Measurements from ENCODE around the gene OSBPL8. TPM values are rescaled to one million over a fixed set of nuclear protein-coding genes. Genes with fewer than 3 reads are reported as not detected.
"Not testable (repeated sequence)": the region's sequence is repeated elsewhere in the genome, so short reads cannot be mapped to it uniquely, and the experiment has no call there.

The OSBPL8 gene
- total RNA-seq, 2 experiments from 2014 or later, result 119 to 130 TPM

DNA sequence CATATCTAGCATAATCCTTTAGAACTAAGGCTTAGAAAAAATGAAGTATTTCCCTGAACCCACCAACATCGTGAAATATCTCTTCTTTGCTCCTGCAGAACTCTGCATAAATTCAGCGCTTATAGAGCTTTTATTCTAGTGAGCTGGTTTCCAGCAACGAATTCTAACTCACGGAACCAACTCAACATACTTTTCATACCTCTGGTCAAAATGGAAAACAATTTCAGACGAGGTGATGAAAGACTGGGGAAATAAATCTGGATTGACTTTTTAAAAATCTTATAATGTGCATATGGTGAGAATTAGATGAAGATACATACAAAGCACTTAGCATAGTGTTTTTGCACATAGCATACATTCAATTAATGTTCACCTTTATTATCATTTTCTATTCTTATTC lies 148.8 kb downstream of the OSBPL8 start:
- POLR2A ChIA-PET, result no interaction called here
- no peaks in the 10 kb centered on the region for H3K9me3 Mint-ChIP-seq

DNA sequence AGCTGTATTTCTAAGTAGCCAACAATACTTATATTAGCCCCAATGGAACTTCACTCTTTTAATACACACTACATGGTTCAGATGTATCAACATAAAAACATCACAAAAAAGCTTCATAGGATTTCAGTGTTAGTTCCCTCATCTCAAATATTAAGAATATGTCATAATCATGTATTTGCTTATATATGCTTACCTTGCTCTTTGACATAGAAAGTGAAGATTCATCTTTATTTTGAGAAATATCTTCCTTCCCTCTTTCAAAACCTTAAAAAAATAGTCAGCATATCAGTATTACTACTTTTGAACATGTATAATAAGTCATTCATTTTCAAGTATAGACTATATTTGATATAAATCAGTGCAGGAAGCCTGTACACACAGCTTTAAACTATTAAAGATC lies 149.2 kb downstream of the OSBPL8 start:
- Mint-ChIP-seq H3K36me3 (ENCODE audit: low read depth) (peaks cover 5% of the 10 kb centered on the region), H3K27ac (no peak overlapping the region), H3K4me3 (no peak overlapping the region), H3K27me3 (no peaks in the 10 kb centered on the region), H3K4me1 (peaks cover 4% of the 10 kb centered on the region), H3K9me3 (no peaks in the 10 kb centered on the region)
- ChIA-PET CTCF (interaction anchor here (0.6 kb wide), 1 partner anchor 395 kb away, joined by 3 read pairs; no protein-coding TSS in a partner anchor), POLR2A (no interaction called here)
- DNase-seq, result no peak

More for the DNA sequence above, 148.8 kb downstream of the OSBPL8 start:
- Mint-ChIP-seq H3K36me3 (ENCODE audit: low read depth) (peaks cover 5% of the 10 kb centered on the region), H3K4me3 (no peak overlapping the region), H3K4me1 (peaks cover 4% of the 10 kb centered on the region), H3K27ac (no peak overlapping the region), H3K27me3 (no peaks in the 10 kb centered on the region)
- CTCF ChIA-PET, result interaction anchor here (0.6 kb wide), 1 partner anchor 395 kb away, joined by 3 read pairs; no protein-coding TSS in a partner anchor
- DNase-seq, result no peak

DNA sequence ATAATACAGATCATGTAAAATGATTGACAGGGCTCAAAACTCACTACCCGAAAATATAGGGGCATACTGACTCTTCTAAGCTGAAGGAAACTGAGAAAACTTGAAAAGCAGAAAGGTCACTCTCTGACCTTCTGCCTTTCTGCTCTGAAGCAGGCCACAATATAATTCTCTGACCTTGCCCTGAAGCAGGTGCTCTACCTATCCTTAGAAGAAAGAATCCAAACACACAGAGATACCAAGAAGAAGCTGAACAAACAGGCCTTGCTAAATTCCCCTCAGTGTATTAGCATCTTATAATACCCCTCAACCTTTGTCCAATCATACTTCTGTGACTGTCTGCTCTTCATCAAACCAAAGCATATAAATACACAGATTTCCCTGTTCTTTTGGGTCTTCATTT lies 150.5 kb downstream of the OSBPL8 start:
- DNase-seq, result no peak
- ChIA-PET CTCF (no interaction called here), POLR2A (no interaction called here)
- H3K4me1 Mint-ChIP-seq, result peaks cover 4% of the 10 kb centered on the region
- H3K36me3 Mint-ChIP-seq (ENCODE audit: low read depth), result peaks cover 5% of the 10 kb centered on the region
- no peaks in the 10 kb centered on the region for H3K9me3 Mint-ChIP-seq
- no peaks in the 10 kb centered on the region for H3K27me3 Mint-ChIP-seq
- no peak overlapping the region for H3K4me3 Mint-ChIP-seq
- no peak overlapping the region for H3K27ac Mint-ChIP-seq

DNA sequence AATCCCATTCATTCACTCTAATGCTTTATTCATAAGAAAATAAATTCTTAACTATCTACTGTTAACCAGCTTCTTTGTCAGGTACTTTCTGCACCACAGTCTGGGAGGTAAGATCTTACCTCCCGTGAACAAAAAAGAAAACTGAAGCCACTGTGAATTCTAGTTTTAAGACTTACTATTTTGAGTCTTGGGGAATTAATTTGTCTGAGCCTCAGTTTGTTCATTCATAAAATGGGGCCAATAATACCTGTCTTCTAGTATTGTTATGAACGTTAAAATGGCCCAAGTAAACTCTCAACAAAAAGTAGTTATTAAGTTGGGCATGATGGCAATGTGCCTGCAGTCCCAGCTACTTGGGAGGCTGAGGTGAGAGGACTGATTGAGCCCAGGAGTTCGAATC lies 151.9 kb downstream of the OSBPL8 start:
- DNase-seq, result no peak
- POLR2A ChIA-PET, result no interaction called here
- H3K27me3 Mint-ChIP-seq, result no peaks in the 10 kb centered on the region
- peaks cover 8% of the 10 kb centered on the region for H3K36me3 Mint-ChIP-seq (ENCODE audit: low read depth)
- CTCF ChIA-PET, result no interaction called here
- H3K4me3 Mint-ChIP-seq, result no peak overlapping the region
- no peak overlapping the region for H3K27ac Mint-ChIP-seq
- H3K4me1 Mint-ChIP-seq, result no peaks in the 10 kb centered on the region
- no peaks in the 10 kb centered on the region for H3K9me3 Mint-ChIP-seq

DNA sequence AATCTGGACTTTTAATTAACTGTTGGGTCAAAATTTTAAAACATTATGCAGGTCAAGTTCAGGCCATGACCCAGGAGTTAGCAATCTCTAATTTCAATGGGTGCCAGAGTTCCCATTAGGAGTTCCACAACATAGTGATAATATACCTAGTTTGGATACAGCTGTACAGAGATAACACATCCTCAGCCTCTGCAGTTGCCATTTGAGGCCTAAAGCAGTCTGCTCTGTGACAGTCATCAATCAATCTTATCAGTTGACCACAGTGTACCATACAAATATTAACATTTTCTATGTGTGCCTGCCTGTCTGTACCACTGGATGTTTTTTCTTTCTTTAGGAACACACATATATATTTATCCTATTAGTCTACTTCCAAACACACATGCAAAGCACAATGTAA lies 157.3 kb downstream of the OSBPL8 start:
- no peaks in the 10 kb centered on the region for H3K9me3 Mint-ChIP-seq
- H3K27me3 Mint-ChIP-seq, result no peaks in the 10 kb centered on the region
- no peak overlapping the region for H3K27ac Mint-ChIP-seq
- H3K36me3 Mint-ChIP-seq (ENCODE audit: low read depth), result peaks cover 20% of the 10 kb centered on the region
- POLR2A ChIA-PET, result no interaction called here
- H3K4me3 Mint-ChIP-seq, result no peak overlapping the region
- no peaks in the 10 kb centered on the region for H3K4me1 Mint-ChIP-seq
- CTCF ChIA-PET, result no interaction called here
- no peak for DNase-seq

DNA sequence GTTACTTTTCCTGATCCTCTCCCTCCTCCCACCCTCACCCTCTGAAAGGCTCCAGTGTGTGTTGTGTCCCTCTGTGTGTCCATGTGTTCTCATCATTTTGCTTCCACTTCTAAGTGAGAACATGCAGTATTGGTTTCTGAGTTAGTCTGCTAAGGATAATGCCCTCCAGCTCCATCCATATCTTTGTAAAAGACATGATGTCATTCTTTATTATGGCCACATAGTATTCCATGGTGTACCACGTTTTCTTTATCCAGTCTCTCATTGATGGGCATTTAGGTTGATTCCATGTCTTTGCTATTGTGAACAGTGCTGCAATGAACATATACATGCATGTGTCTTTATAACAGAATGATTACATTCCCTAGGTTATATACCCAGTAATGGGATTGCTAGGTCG lies 159.4 kb downstream of the OSBPL8 start:
- H3K36me3 Mint-ChIP-seq (ENCODE audit: low read depth), result peaks cover 24% of the 10 kb centered on the region
- DNase-seq, result no peak
- H3K4me1 Mint-ChIP-seq, result no peaks in the 10 kb centered on the region
- no peak overlapping the region for H3K27ac Mint-ChIP-seq
- no peak overlapping the region for H3K4me3 Mint-ChIP-seq
- H3K9me3 Mint-ChIP-seq, result no peaks in the 10 kb centered on the region
- POLR2A ChIA-PET, result no interaction called here
- no peaks in the 10 kb centered on the region for H3K27me3 Mint-ChIP-seq
- CTCF ChIA-PET, result no interaction called here

DNA sequence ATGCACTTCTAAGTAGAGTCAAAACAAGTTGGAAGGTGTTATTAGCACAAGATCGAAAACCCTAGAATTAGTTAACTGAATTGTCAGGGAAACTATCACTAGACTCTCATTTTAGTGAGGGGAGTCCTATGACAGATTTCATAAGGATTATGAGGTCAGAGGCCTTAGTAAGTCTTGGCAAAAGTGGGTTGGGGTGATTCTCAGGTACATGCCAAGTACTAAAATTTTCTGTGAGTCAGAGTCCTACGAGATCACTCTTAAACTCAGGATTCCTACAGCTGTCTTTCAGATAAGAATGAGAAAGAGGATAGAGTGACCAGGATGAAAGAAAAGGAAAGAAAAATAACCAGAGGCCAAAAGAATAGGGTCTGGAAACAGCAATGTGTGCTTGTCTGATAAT lies 160.5 kb downstream of the OSBPL8 start:
- Mint-ChIP-seq H3K4me1 (no peaks in the 10 kb centered on the region), H3K27ac (no peak overlapping the region), H3K36me3 (ENCODE audit: low read depth) (peaks cover 25% of the 10 kb centered on the region), H3K4me3 (no peak overlapping the region), H3K27me3 (no peaks in the 10 kb centered on the region), H3K9me3 (no peaks in the 10 kb centered on the region)
- POLR2A ChIA-PET, result no interaction called here
- CTCF ChIA-PET, result no interaction called here
- no peak for DNase-seq

DNA sequence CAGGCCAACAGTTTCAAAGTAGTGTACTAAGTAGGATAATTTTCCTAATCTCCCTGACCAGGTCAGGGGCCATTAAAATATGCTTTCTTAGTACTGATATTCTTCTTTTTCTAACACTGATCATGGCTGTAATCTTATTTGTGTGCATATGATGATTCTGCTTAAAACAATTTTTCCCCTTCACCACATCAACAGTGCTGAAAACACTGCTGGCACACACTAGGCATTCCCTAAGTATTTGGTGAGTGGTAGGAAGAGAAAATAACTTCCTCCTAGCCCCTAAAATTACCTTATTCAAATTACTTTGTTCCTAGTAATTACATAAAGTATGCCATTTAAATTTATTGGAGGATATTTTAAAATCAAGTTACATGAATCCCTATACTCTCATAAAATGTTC lies 161.5 kb downstream of the OSBPL8 start:
- Mint-ChIP-seq H3K4me1 (no peaks in the 10 kb centered on the region), H3K4me3 (no peak overlapping the region), H3K27me3 (no peaks in the 10 kb centered on the region), H3K27ac (no peak overlapping the region), H3K9me3 (no peaks in the 10 kb centered on the region), H3K36me3 (ENCODE audit: low read depth) (peaks cover 23% of the 10 kb centered on the region)
- no peak for DNase-seq
- POLR2A ChIA-PET, result no interaction called here
- CTCF ChIA-PET, result no interaction called here

DNA sequence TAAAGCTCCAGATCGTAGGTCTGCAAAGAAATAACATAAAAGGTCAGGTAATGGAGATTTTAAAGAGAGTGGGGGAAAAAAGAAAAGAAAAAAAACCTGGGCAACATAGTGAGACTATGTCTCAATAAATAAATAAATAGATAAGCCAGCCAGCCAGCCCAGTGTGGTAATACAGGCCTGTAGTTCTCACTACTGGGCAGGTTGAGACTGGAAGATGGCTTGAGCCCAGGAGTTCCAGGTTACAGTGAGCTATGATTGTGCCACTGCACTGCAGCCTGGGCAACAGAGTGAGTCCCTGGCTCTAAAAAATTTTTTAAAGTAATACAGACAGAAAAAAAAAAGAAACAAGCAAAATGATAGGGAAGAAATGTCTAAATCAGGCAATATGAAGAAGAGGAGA lies 168.1 kb downstream of the OSBPL8 start:
- H3K4me3 Mint-ChIP-seq, result no peak overlapping the region
- H3K27me3 Mint-ChIP-seq, result no peaks in the 10 kb centered on the region
- H3K36me3 Mint-ChIP-seq (ENCODE audit: low read depth), result peaks cover 41% of the 10 kb centered on the region
- POLR2A ChIA-PET, result no interaction called here
- peaks cover 8% of the 10 kb centered on the region for H3K4me1 Mint-ChIP-seq
- no peaks in the 10 kb centered on the region for H3K9me3 Mint-ChIP-seq
- DNase-seq, result no peak
- H3K27ac Mint-ChIP-seq, result no peak overlapping the region
- CTCF ChIA-PET, result no interaction called here

DNA sequence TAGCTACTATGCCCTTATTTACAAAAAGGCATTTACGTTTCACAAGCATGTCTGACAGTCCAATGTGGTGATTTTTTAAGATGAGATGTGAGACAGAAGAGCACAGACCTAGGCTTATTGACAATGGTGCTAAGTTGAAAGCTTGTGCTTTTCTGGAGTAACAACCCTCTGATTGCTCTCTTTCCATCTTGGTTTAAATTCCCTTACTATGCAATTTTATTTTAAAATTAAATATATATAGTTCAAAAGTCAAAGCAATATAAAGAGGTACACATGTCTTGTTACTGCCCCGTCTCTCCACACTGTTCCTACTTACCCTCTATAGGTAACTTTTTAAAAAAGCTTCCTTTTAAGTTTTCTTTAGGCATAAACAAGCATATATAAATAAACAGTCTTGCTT lies 172.0 kb downstream of the OSBPL8 start:
- H3K9me3 Mint-ChIP-seq, result no peaks in the 10 kb centered on the region
- ChIA-PET CTCF (interaction anchor here (1.2 kb wide), 1 partner anchor 72 kb away, joined by 3 read pairs; no protein-coding TSS in a partner anchor), POLR2A (no interaction called here)
- no peak overlapping the region for H3K27ac Mint-ChIP-seq
- no peaks in the 10 kb centered on the region for H3K27me3 Mint-ChIP-seq
- no peak for DNase-seq
- peaks cover 51% of the 10 kb centered on the region for H3K36me3 Mint-ChIP-seq (ENCODE audit: low read depth)
- H3K4me1 Mint-ChIP-seq, result peaks cover 8% of the 10 kb centered on the region
- no peak overlapping the region for H3K4me3 Mint-ChIP-seq

DNA sequence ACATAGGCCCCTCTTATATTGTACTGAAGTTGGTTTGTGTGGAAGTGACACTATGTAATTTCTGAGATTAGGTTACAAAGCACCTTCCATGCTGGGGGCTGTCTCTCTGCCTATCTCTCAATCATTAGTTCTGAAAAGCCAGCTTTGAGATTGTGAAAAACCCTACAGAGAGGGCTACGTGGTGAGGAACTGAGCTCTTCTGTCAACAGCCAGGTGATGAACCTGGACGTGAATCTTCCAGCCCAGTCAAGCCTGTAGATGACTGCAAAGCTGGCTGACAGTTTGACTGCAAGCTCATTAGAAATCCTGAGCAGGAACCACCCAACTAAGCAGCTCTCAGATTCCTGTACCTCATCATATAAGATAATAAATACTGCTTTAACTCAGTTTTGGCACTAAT lies 175.0 kb downstream of the OSBPL8 start:
- no peak overlapping the region for H3K27ac Mint-ChIP-seq
- no peaks in the 10 kb centered on the region for H3K27me3 Mint-ChIP-seq
- H3K9me3 Mint-ChIP-seq, result no peaks in the 10 kb centered on the region
- ChIA-PET POLR2A (no interaction called here), CTCF (no interaction called here)
- no peak overlapping the region for H3K4me3 Mint-ChIP-seq
- no peaks in the 10 kb centered on the region for H3K4me1 Mint-ChIP-seq
- peaks cover 40% of the 10 kb centered on the region for H3K36me3 Mint-ChIP-seq (ENCODE audit: low read depth)
- DNase-seq, result no peak

DNA sequence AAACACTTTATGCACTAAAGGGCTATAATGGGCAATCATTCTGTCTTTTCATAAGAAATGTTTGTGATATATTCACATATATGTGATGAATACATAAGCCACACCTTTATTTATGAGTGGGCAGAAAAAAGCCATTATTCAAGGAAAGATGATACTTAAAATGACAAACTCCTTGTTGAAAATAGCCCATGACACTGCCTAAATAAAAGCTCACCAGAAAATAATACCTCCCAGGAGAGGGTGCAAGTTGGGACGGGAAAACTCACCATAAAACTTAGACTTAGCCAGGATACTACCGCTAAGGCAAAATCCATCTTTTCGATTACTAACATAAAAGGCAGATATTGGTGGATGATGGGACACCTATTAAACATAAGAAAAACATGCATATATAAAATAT lies 175.6 kb downstream of the OSBPL8 start:
- no peak for DNase-seq
- Mint-ChIP-seq H3K27ac (no peak overlapping the region), H3K36me3 (ENCODE audit: low read depth) (peaks cover 44% of the 10 kb centered on the region), H3K27me3 (no peaks in the 10 kb centered on the region), H3K4me1 (no peaks in the 10 kb centered on the region), H3K4me3 (no peak overlapping the region), H3K9me3 (no peaks in the 10 kb centered on the region)
- CTCF ChIA-PET, result interaction anchor here (1.5 kb wide), 1 partner anchor 9 kb away, joined by 4 read pairs; no protein-coding TSS in a partner anchor
- POLR2A ChIA-PET, result no interaction called here

DNA sequence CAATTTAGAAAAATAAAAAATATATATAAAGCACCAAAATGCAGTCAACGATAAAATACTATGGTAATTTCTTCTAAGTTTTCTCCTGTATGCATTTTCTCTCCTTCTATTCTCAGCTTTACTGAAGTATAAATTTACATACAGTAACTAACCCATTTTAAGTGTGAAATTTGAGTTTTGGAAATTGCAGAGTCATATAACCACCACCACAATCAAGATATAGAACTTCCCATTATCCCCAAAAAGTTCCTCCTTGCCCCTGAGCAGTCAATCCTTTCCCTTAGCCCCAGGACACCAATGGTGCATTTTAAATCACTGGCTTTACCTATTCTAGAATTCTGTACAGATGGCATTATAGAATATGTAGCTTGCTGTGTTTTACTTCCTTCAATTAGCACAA lies 180.3 kb downstream of the OSBPL8 start:
- POLR2A ChIA-PET, result no interaction called here

DNA sequence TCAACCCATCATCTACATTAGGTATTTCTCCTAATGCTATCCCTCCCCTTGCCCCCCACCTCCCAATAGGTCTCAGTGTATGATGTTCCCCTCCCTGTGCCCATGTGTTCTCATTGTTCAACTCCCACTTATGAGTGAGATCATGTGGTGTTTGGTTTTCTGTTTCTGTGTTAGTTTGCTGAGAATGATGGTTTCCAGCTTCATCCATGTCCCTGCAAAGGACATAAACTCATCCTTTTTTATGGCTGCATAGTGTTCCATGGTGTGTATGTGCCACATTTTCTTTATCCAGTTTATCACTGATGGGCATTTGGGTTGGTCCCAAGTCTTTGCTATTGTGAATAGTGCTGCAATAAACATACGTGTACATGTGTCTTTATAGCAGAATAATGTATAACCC lies 182.7 kb downstream of the OSBPL8 start:
- POLR2A ChIA-PET, CTCF ChIA-PET, DNase-seq, H3K27me3 Mint-ChIP-seq, H3K9me3 Mint-ChIP-seq, H3K27ac Mint-ChIP-seq, H3K4me1 Mint-ChIP-seq, H3K4me3 Mint-ChIP-seq: not testable (repeated sequence)
- H3K36me3 Mint-ChIP-seq (ENCODE audit: low read depth), result peaks cover 44% of the 10 kb centered on the region

More for the DNA sequence above, 180.3 kb downstream of the OSBPL8 start:
- no peak for DNase-seq
- CTCF ChIA-PET, result interaction anchor here (1.6 kb wide), 1 partner anchor 17 kb away, joined by 3 read pairs; no protein-coding TSS in a partner anchor
- no peaks in the 10 kb centered on the region for H3K4me1 Mint-ChIP-seq
- H3K9me3 Mint-ChIP-seq, result no peaks in the 10 kb centered on the region
- no peak overlapping the region for H3K27ac Mint-ChIP-seq
- no peaks in the 10 kb centered on the region for H3K27me3 Mint-ChIP-seq
- H3K36me3 Mint-ChIP-seq (ENCODE audit: low read depth), result peaks cover 54% of the 10 kb centered on the region
- H3K4me3 Mint-ChIP-seq, result no peak overlapping the region
